ENCODE results near the gene ARHGEF4. TPM values are rescaled to one million over a fixed set of nuclear protein-coding genes. Genes with fewer than 3 reads are reported as not detected.

ARHGEF4 gene
- total and polyA plus RNA-seq, 10 of the 15 experiments (the other 5 are each of a cell fraction or from before 2014, with no cell fraction given): 0.02 to 0.24 (median 0.16) TPM; not detected in 6

DNA sequence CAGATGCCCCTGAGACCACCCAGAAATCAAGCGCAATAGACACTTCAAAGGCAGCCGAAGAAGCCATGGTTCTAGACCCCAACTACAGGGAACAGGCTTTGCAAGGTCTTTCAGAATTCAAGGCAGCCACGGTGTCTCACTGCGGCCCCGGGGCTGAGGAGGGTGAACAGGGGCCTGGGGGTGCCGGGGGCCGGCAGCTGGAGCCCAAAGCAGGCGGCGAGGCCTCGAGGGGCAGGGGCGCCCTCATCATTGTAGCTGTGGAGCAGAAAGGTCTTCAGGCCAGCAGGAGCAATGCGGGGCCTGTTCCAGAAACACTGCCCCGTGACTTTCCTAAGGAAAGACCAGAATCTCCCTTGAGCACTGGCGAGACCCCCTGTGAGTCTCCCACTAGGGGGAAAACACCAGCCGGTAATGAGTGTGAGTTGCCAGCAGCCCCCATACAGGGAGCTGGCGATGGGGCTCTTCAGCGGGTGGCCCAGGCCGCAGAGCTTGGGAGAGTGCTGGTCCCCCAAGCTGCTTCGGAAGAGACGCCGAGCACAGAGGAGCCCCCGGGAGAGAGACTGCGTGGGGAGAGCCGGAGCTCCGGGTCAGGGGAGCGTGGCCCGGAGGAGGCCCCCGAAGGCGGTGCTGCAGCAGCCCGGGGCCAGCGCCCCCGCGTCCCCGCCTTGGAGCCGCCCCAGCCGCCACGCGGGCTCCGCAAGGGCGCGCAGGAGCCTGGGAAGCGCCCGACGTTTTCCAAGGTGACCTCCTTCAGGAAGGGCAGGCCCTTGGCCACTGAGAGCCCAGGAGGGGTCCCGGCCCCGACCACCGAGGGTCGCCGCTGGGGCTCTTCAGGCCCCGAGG is 79.1 kb downstream of the ARHGEF4 start:
- Histone ChIP-seq H3K27ac (ENCODE audit: control insufficient read depth, insufficient read depth) (no peak overlapping the region), H3K9ac (ENCODE audit: control insufficient read depth, insufficient read depth, low read length) (no peak overlapping the region), H2AFZ (ENCODE audit: control insufficient read depth, low read depth, low read length) (no peak overlapping the region), H3K9me3 (replicated peaks; ENCODE audit: control insufficient read depth, insufficient read depth, low read length) (no peaks in the 10 kb centered on the region), H4K20me1 (ENCODE audit: control insufficient read depth, insufficient read depth) (no peaks in the 10 kb centered on the region), H3K4me2 (ENCODE audit: control insufficient read depth, insufficient read depth) (no peak overlapping the region), H3K4me3 (no peak overlapping the region), H3K36me3 (ENCODE audit: control insufficient read depth in 2 of 2, insufficient read depth in 2 of 2, low read length in 1 of 2) (no peaks in the 10 kb centered on the region), H3K79me2 (ENCODE audit: control insufficient read depth, insufficient read depth, low read length) (no peaks in the 10 kb centered on the region), H3K27me3 (replicated peaks in 1 of 2; ENCODE audit: control insufficient read depth in 2 of 2, insufficient read depth in 2 of 2, low read length in 1 of 2) (peaks cover 0 to 3% of the 10 kb centered on the region in 2 experiments; a peak in 3 of 4 replicates), H3K4me1 (ENCODE audit: control insufficient read depth, insufficient read depth, low read length) (no peaks in the 10 kb centered on the region)
- ChIA-PET POLR2A (no interaction called here), SMC1A (ENCODE audit: uncharacterized antibody, unreplicated experiment) (interaction anchor here (0.9 kb wide), 1 partner anchor 42 kb away, joined by 3 read pairs; no protein-coding TSS in a partner anchor), RAD21 (ENCODE audit: unreplicated experiment) (no interaction called here), CTCF (no interaction called here)
- in situ Hi-C loops (cut with MboI): no loop called here
- DNase-seq (ENCODE audit: low read depth, low spot score) (no peak), ATAC-seq (no peak), FAIRE-seq (no peak)
- BruUV-seq (replicated peaks): no TSS peak
- WGBS (ENCODE audit: insufficient coverage, insufficient replicate concordance, low lambda C conversion rate, missing lambda C conversion rate): 25% methylated on average over 33 of the region's 50 CpGs
- no peak for TF ChIP-seq JUNB (IDR thresholded peaks at IDR 0.05)
- TF ChIP-seq PML (IDR thresholded peaks at IDR 0.05; ENCODE audit: low read length): no peak
- TF ChIP-seq TAF1 (IDR thresholded peaks at IDR 0.05; ENCODE audit: borderline replicate concordance, low read depth, low read length): no peak
- TF ChIP-seq MXI1 (IDR thresholded peaks at IDR 0.05; ENCODE audit: low read depth, low read length): no peak
- no peak for TF ChIP-seq NR2F1 (conservative IDR thresholded peaks at IDR 0.05)
- TF ChIP-seq TCF7 (IDR thresholded peaks at IDR 0.05; ENCODE audit: borderline replicate concordance): no peak
- no peak for TF ChIP-seq MTA2 (IDR thresholded peaks at IDR 0.05; ENCODE audit: low read depth)
- no peak for TF ChIP-seq MTA3 (IDR thresholded peaks at IDR 0.05; ENCODE audit: borderline replicate concordance, low read length)
- TF ChIP-seq, protein P1, sequence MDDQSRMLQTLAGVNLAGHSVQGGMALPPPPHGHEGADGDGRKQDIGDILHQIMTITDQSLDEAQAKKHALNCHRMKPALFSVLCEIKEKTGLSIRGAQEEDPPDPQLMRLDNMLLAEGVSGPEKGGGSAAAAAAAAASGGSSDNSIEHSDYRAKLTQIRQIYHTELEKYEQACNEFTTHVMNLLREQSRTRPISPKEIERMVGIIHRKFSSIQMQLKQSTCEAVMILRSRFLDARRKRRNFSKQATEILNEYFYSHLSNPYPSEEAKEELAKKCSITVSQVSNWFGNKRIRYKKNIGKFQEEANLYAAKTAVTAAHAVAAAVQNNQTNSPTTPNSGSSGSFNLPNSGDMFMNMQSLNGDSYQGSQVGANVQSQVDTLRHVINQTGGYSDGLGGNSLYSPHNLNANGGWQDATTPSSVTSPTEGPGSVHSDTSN (IDR thresholded peaks at IDR 0.05; ENCODE audit: insufficient replicate concordance, low read depth, low read length): no peak
- intact Hi-C loops (cut with micrococcal nuclease; ENCODE audit: unreplicated experiment): no loop called here
